ENCODE data around the gene SLC47A2. TPM values are rescaled to one million over a fixed set of nuclear protein-coding genes. Genes with fewer than 3 reads are reported as not detected.

Gene SLC47A2
- total and polyA plus RNA-seq, 2 of the 13 experiments (the other 11 are each of a cell fraction or from before 2014, with no cell fraction given) = 0.04 TPM; not detected in 1

GRCh38 chr17:19707728-19708221, 8.6 kb downstream of the SLC47A2 start:
- no peaks in the 10 kb centered on the region for H3K9me3 ChIP-seq (ENCODE audit: low read length)
- no peak for DNase-seq (ENCODE audit: low spot score)
- H3K27me3 ChIP-seq (ENCODE audit: control insufficient read depth in 1 of 2, insufficient read depth in 2 of 2, low read length in 2 of 2) = peaks cover 0 to 15% of the 10 kb centered on the region in 2 experiments; a peak in 4 of 5 replicates
- H3K4me1 ChIP-seq (ENCODE audit: insufficient read depth, low read length) = peaks cover 54% of the 10 kb centered on the region
- H3K4me2 ChIP-seq (ENCODE audit: low read depth, low read length) = no peak overlapping the region
- no peak overlapping the region for H3K27ac ChIP-seq (ENCODE audit: extremely low read length, insufficient read depth, low read length)
- no peak for FAIRE-seq
- BruUV-seq (replicated peaks) = no TSS peak
- in situ Hi-C loops (cut with HindIII; ENCODE audit: extremely low pct_ligation_motif_present, low pct_unique_long_range_greater_than_20kb) = loop anchor here (25.0 kb wide), 1 partner anchor 195 kb away; no protein-coding TSS in a partner anchor
- H3K79me2 ChIP-seq (ENCODE audit: insufficient read depth, low read length) = no peaks in the 10 kb centered on the region
- no peaks in the 10 kb centered on the region for H3K36me3 ChIP-seq (replicated peaks in 1 of 2; ENCODE audit: control insufficient read depth in 1 of 2, insufficient read depth in 2 of 2, low read length in 2 of 2)
- H2AFZ ChIP-seq (ENCODE audit: low read length) = no peak overlapping the region
- TF ChIP-seq KDM2A (CRISPR knock-in tag; IDR thresholded peaks at IDR 0.05; ENCODE audit: borderline replicate concordance, low read depth) (no peak), U2AF2 (IDR thresholded peaks at IDR 0.05; ENCODE audit: low read depth, low read length) (no peak), POLR2AphosphoS2 (IDR thresholded peaks at IDR 0.05; ENCODE audit: low read depth, low read length) (no peak), ZNF543 (CRISPR knock-in tag; IDR thresholded peaks at IDR 0.05) (no peak), ZNF552 (CRISPR knock-in tag; IDR thresholded peaks at IDR 0.05; ENCODE audit: borderline replicate concordance) (no peak), ZNF256 (CRISPR knock-in tag; conservative IDR thresholded peaks at IDR 0.05) (no peak), BCL6 (CRISPR knock-in tag; IDR thresholded peaks at IDR 0.05) (no peak), ZC3H4 (CRISPR knock-in tag; IDR thresholded peaks at IDR 0.05; ENCODE audit: borderline replicate concordance) (no peak), MTERF4 (CRISPR knock-in tag; IDR thresholded peaks at IDR 0.05) (no peak), NFKB2 (CRISPR knock-in tag; IDR thresholded peaks at IDR 0.05; ENCODE audit: borderline replicate concordance) (no peak)
- TF ChIP-seq, protein P1, sequence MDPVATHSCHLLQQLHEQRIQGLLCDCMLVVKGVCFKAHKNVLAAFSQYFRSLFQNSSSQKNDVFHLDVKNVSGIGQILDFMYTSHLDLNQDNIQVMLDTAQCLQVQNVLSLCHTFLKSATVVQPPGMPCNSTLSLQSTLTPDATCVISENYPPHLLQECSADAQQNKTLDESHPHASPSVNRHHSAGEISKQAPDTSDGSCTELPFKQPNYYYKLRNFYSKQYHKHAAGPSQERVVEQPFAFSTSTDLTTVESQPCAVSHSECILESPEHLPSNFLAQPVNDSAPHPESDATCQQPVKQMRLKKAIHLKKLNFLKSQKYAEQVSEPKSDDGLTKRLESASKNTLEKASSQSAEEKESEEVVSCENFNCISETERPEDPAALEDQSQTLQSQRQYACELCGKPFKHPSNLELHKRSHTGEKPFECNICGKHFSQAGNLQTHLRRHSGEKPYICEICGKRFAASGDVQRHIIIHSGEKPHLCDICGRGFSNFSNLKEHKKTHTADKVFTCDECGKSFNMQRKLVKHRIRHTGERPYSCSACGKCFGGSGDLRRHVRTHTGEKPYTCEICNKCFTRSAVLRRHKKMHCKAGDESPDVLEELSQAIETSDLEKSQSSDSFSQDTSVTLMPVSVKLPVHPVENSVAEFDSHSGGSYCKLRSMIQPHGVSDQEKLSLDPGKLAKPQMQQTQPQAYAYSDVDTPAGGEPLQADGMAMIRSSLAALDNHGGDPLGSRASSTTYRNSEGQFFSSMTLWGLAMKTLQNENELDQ (CRISPR knock-in tag; IDR thresholded peaks at IDR 0.05; ENCODE audit: borderline replicate concordance) = no peak
- no peaks in the 10 kb centered on the region for H4K20me1 ChIP-seq (ENCODE audit: insufficient read depth, low read length)
- intact Hi-C loops (cut with micrococcal nuclease; ENCODE audit: unreplicated experiment) = no loop called here
- no peak overlapping the region for H3K4me3 ChIP-seq (replicated peaks in 1 of 3; ENCODE audit: insufficient read depth in 1 of 3, low read depth in 2 of 3, low read length in 3 of 3)
- ATAC-seq = no peak
- ChIA-PET POLR2A (no interaction called here), CTCF (ENCODE audit: low intra/inter-chr PET ratio, low total read pairs) (no interaction called here)
- H3K9ac ChIP-seq (ENCODE audit: insufficient read depth, low read depth, low read length) = no peak overlapping the region
- WGBS (ENCODE audit: low lambda C conversion rate) = 10% methylated on average over 2 of the region's 11 CpGs
